A673 (cell line): Measurements from ENCODE around the gene TIGAR.

Experiments
- CTCF ChIP-seq: fragments of 300-800, 200-600 bp; sonication (generic); conservative IDR thresholded peaks from 2 replicates; pipeline ENCODE4 v1.5.1; 2017; ENCODE audit warnings: low read depth, mild to moderate bottlenecking, antibody characterized with exemption, low read length, moderate library complexity, mixed read lengths
- EZH2 ChIP-seq: fragments of 200-600 bp; sonication (generic); IDR thresholded peaks from 2 replicates; pipeline ENCODE4 v1.6.1; 2017; ENCODE audit warnings: borderline replicate concordance, low read depth, mild to moderate bottlenecking, mixed read lengths, antibody characterized with exemption, low read length; ENCODE audit not compliant: poor library complexity, severe bottlenecking

- no peak for TF ChIP-seq CTCF
- TF ChIP-seq EZH2: no peak
These were observed 66.6 kb downstream of the TIGAR start for GRCh38 chr12:4387607-4388006.
